Stimulated activated CD8-positive, alpha-beta memory T cell treated with anti-CD3 and anti-CD28 coated beads, Interleukin-2, amount 100 ng/mL, for 48 hours (primary cell): Measurements from ENCODE around the gene MIB2.
"Not testable (repeated sequence)": the region's sequence is repeated elsewhere in the genome, so short reads cannot be mapped to it uniquely, and the experiment has no call there.

Experiments used
- DNase-seq, 2 donors: peaks; one replicate each; pipeline ENCODE4 v3.0.0-alpha.2; 2020; ENCODE audit warnings: low read depth in 2 of 2

Gene MIB2

GRCh38 chr1:1615256-1616044 is at the start of gene MIB2:
MIB2 (plus strand) TSS chr1:1615500; CDS start chr1:1623453, 7,953 bp downstream.
- DNase-seq, result peak; percentile 94 to 98

- DNase-seq, result no peak
These were observed 48.0 kb upstream of the MIB2 start for GRCh38 chr1:1567152-1567875.

GRCh38 chr1:1567891-1568291 is 47.4 kb upstream of the MIB2 start:
- DNase-seq, result no peak

GRCh38 chr1:1569341-1569740 is 46.0 kb upstream of the MIB2 start:
- DNase-seq, result no peak

- peak; percentile 47 to 62 for DNase-seq
These were observed 41.2 kb upstream of the MIB2 start for GRCh38 chr1:1573843-1574720.

- DNase-seq, result peak; percentile 91 to 93
These were observed 40.4 kb upstream of the MIB2 start, which contains the start of gene SSU72 for GRCh38 chr1:1574721-1575537. SSU72 (minus strand) TSS chr1:1574863; CDS start chr1:1574557, 306 bp downstream.

- DNase-seq, result no peak
These were observed 37.8 kb upstream of the MIB2 start for GRCh38 chr1:1577367-1578011.

- no peak for DNase-seq
These were observed 36.8 kb upstream of the MIB2 start for GRCh38 chr1:1578371-1578940.

GRCh38 chr1:1582585-1583346 is 32.5 kb upstream of the MIB2 start:
- DNase-seq, result no peak

GRCh38 chr1:1583347-1584010 is 31.8 kb upstream of the MIB2 start:
- DNase-seq, result no peak

- no peak for DNase-seq
These were observed 23.8 kb upstream of the MIB2 start for GRCh38 chr1:1591452-1591851.

GRCh38 chr1:1593834-1594601 is 21.3 kb upstream of the MIB2 start:
- DNase-seq, result no peak

GRCh38 chr1:1594602-1595260 is 20.6 kb upstream of the MIB2 start:
- no peak for DNase-seq

- not testable (repeated sequence) for DNase-seq
These were observed 20.0 kb upstream of the MIB2 start for GRCh38 chr1:1595341-1595740.

- DNase-seq, result no peak
These were observed 18.6 kb upstream of the MIB2 start for GRCh38 chr1:1596493-1597274.

- DNase-seq, result no peak
These were observed 17.9 kb upstream of the MIB2 start for GRCh38 chr1:1597275-1597930.
